ENCODE data around the gene CACNA2D4. TPM values are rescaled to one million over a fixed set of nuclear protein-coding genes. Genes with fewer than 3 reads are reported as not detected.
A peak's percentile ranks its signal among the peaks of the same experiment; 100 is the strongest.

Gene CACNA2D4
- total and polyA plus RNA-seq, 2 donors (not counting 3 experiments of a cell fraction or from before 2014, with no cell fraction given), result 0.58 to 0.73 TPM

- FAIRE-seq, result peak; percentile 90
- intact Hi-C loops (cut with micrococcal nuclease), result loop anchor here (1.0 to 2.0 kb wide), 4 partner anchors 144 to 643 kb away; no protein-coding TSS in a partner anchor
- Histone ChIP-seq H3K79me2 (ENCODE audit: control insufficient read depth, insufficient read depth, low read length) (no peaks in the 10 kb centered on the region), H3K4me2 (ENCODE audit: insufficient read depth, low read length) (no peak overlapping the region), H3K4me3 (replicated peaks in 1 of 3; ENCODE audit: insufficient read depth in 1 of 3, low read depth in 1 of 3, low read length in 3 of 3) (no peak overlapping the region), H3K27ac (ENCODE audit: insufficient read depth, low read depth, low read length) (no peak overlapping the region), H3K9me3 (replicated peaks; ENCODE audit: control insufficient read depth, insufficient read depth, low read length) (no peaks in the 10 kb centered on the region), H3K9me1 (replicated peaks; ENCODE audit: control insufficient read depth, extremely low read depth, insufficient read depth, low read length) (no peaks in the 10 kb centered on the region), H3K9ac (replicated peaks; ENCODE audit: extremely low read depth, insufficient read depth, low read length) (no peak overlapping the region), H3K4me1 (ENCODE audit: control insufficient read depth, extremely low read depth, insufficient read depth, low read length) (no peaks in the 10 kb centered on the region), H2AFZ (ENCODE audit: low read depth, low read length) (no peak overlapping the region), H3K36me3 (ENCODE audit: control insufficient read depth in 2 of 2, extremely low read depth in 1 of 2, insufficient read depth in 2 of 2, low read length in 2 of 2) (no peaks in the 10 kb centered on the region), H4K20me1 (replicated peaks; ENCODE audit: control insufficient read depth, extremely low read depth, insufficient read depth, low read length) (no peaks in the 10 kb centered on the region), H3K27me3 (ENCODE audit: control insufficient read depth in 2 of 2, insufficient read depth in 2 of 2, low read length in 2 of 2) (no peaks in the 10 kb centered on the region)
- CTCF ChIA-PET, result interaction anchor here (0.6 to 2.8 kb wide), 73 partner anchors 10 to 645 kb away, joined by 3 to 226 read pairs (median 5); partner anchors contain the start of genes CACNA2D4, DCP1B and LRTM2
- DNase-seq (ENCODE audit: low read depth, low spot score), result peak; percentile 85
- no TSS peak for BruUV-seq (replicated peaks)
- POLR2A ChIA-PET, result no interaction called here
- TF ChIP-seq POLR2AphosphoS5 (IDR thresholded peaks at IDR 0.05; ENCODE audit: insufficient read depth, low read depth, low read length) (no peak), MAX (IDR thresholded peaks at IDR 0.05; ENCODE audit: insufficient read depth, insufficient read length) (no peak)
- TF ChIP-seq, protein P1, sequence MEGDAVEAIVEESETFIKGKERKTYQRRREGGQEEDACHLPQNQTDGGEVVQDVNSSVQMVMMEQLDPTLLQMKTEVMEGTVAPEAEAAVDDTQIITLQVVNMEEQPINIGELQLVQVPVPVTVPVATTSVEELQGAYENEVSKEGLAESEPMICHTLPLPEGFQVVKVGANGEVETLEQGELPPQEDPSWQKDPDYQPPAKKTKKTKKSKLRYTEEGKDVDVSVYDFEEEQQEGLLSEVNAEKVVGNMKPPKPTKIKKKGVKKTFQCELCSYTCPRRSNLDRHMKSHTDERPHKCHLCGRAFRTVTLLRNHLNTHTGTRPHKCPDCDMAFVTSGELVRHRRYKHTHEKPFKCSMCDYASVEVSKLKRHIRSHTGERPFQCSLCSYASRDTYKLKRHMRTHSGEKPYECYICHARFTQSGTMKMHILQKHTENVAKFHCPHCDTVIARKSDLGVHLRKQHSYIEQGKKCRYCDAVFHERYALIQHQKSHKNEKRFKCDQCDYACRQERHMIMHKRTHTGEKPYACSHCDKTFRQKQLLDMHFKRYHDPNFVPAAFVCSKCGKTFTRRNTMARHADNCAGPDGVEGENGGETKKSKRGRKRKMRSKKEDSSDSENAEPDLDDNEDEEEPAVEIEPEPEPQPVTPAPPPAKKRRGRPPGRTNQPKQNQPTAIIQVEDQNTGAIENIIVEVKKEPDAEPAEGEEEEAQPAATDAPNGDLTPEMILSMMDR (IDR thresholded peaks at IDR 0.05; ENCODE audit: extremely low read depth in 1 of 2, insufficient read depth in 1 of 2, low read depth in 1 of 2, low read length in 2 of 2), result peak; percentile 91 to 98
- dilution Hi-C loops (cut with MboI; ENCODE audit: extremely low pct_ligation_motif_present, low sequenced_read_pairs), result loop anchor here (25.0 kb wide), 1 partner anchor 303 kb away; the partner anchor contains the start of gene WNT5B
Measured at GRCh38 chr12:1939801-1940607, 21.6 kb upstream of the CACNA2D4 start.

All from endothelial cell of umbilical vein (primary cell).